Esophagus (tissue), 2 donors: ENCODE measurements around the gene MMP8. TPM values are rescaled to one million over a fixed set of nuclear protein-coding genes. Genes with fewer than 3 reads are reported as not detected.

Source experiments
- H3K27ac ChIP-seq, 2 donors: one replicate each; pipeline ENCODE4 v1.5.1; 2013; ENCODE audit warnings: low read depth in 2 of 2, mild to moderate bottlenecking in 2 of 2, inconsistent platforms in 1 of 2, low read length in 1 of 2, moderate library complexity in 1 of 2
- H3K27me3 ChIP-seq, 2 donors: one replicate each; pipeline ENCODE4 v1.6.1; 2013; ENCODE audit warnings: low read length in 2 of 2, control low read depth in 1 of 2, mild to moderate bottlenecking in 1 of 2; ENCODE audit not compliant: insufficient read depth in 2 of 2, control insufficient read depth in 1 of 2
- H3K36me3 ChIP-seq, 2 donors: one replicate each; pipeline ENCODE4 v1.6.1; 2013; ENCODE audit warnings: low read length in 1 of 2; ENCODE audit not compliant: control insufficient read depth in 2 of 2, insufficient read depth in 2 of 2
- H3K4me1 ChIP-seq, 2 donors: one replicate each; pipeline ENCODE4 v1.6.1; 2013; ENCODE audit warnings: low read length in 1 of 2; ENCODE audit not compliant: control insufficient read depth in 2 of 2, insufficient read depth in 2 of 2
- H3K4me3 ChIP-seq, 2 donors: one replicate each; pipeline ENCODE4 v1.5.1; 2013; ENCODE audit warnings: low read length in 2 of 2, mild to moderate bottlenecking in 2 of 2, low read depth in 1 of 2, moderate library complexity in 1 of 2
- H3K9me3 ChIP-seq, 2 donors: one replicate each; pipeline ENCODE4 v1.6.1; 2013; ENCODE audit warnings: mild to moderate bottlenecking in 2 of 2, low read depth in 1 of 2, low read length in 1 of 2, moderate library complexity in 1 of 2; ENCODE audit not compliant: control insufficient read depth in 2 of 2, insufficient read depth in 1 of 2
- WGBS, 2 donors: extraction: QIAGEN DNeasy Blood & Tissue Kit; methylation state at CpG; one replicate each; pipeline ENCODE4 v1.1.7; 2013; 5-methylcytosine and 5-hydroxymethylcytosine counted together
- polyA plus RNA-seq, 2 donors: library from polyadenylated mRNA; stranded (reverse); fragments of 200-250 nt; gene quantifications; one replicate each; pipeline ENCODE4 v1.2.3, GENCODE V29; 2013
- donor health status: healthy with polysubstance abuse.
- donor health status: Bipolar disorder and iron deficiency.

MMP8 gene
- polyA plus RNA-seq, 2 donors: 0.01 TPM; not detected in 1

- Histone ChIP-seq H3K27ac (no peak overlapping the region), H3K27me3 (no peaks in the 10 kb centered on the region), H3K4me3 (no peak overlapping the region), H3K36me3 (no peaks in the 10 kb centered on the region), H3K9me3 (no peaks in the 10 kb centered on the region), H3K4me1 (no peaks in the 10 kb centered on the region)
- 77 to 85% methylated on average over 13 of the region's 13 CpGs for WGBS, 2 donors
These were observed 60.6 kb downstream of the MMP8 start for GRCh38 chr11:102664001-102664752.

GRCh38 chr11:102662607-102663006 lies 62.1 kb downstream of the MMP8 start:
- Histone ChIP-seq H3K27ac (no peak overlapping the region), H3K36me3 (no peaks in the 10 kb centered on the region), H3K4me1 (no peaks in the 10 kb centered on the region), H3K27me3 (no peaks in the 10 kb centered on the region), H3K9me3 (no peaks in the 10 kb centered on the region), H3K4me3 (no peak overlapping the region)

Other genes starting within 250 kb of the MMP8 start
- under 1 TPM; 0.10 to 0.42 TPM for gene MMP7, start 194.2 kb downstream of the MMP8 start, polyA plus RNA-seq
- gene MMP20, start 99.6 kb downstream of the MMP8 start, polyA plus RNA-seq: not detected
- under 1 TPM; 0.04 to 0.07 TPM for gene MMP27, start 19.2 kb downstream of the MMP8 start, polyA plus RNA-seq
- under 1 TPM; 0.02 to 0.12 TPM for gene MMP10, start 55.7 kb upstream of the MMP8 start, polyA plus RNA-seq
- gene MMP1, start 73.2 kb upstream of the MMP8 start, polyA plus RNA-seq: 1 to 10 TPM in 1 of 2 donors, under 1 TPM in 1; 0.24 to 1.3 TPM
- under 1 TPM; 0.01 to 0.24 TPM for gene MMP3, start 118.7 kb upstream of the MMP8 start, polyA plus RNA-seq
- gene MMP12, start 150.0 kb upstream of the MMP8 start, polyA plus RNA-seq: under 1 TPM in 1 of 2 donors, not detected in 1; 0.62 TPM
- under 1 TPM in 1 of 2 donors, not detected in 1; 0.02 TPM for gene MMP13, start 230.8 kb upstream of the MMP8 start, polyA plus RNA-seq